HUES6 (cell line): Measurements from ENCODE around the gene GABRG3.

Experiments
- H3K27ac ChIP-seq: 2 replicates; pipeline ENCODE4 v1.7.0; 2013; ENCODE audit warnings: low read depth, mild to moderate bottlenecking, low read length, inconsistent platforms
- H3K27me3 ChIP-seq: 2 replicates; pipeline ENCODE4 v1.6.1; 2013; ENCODE audit warnings: low read length; ENCODE audit not compliant: control insufficient read depth, insufficient read depth
- H3K36me3 ChIP-seq: 2 replicates; pipeline ENCODE4 v1.6.1; 2013; ENCODE audit warnings: low read length; ENCODE audit not compliant: control insufficient read depth, insufficient read depth
- H3K4me1 ChIP-seq: 2 replicates; pipeline ENCODE4 v1.6.1; 2013; ENCODE audit warnings: low read length; ENCODE audit not compliant: control insufficient read depth, insufficient read depth
- H3K4me3 ChIP-seq: 2 replicates; pipeline ENCODE4 v1.5.1; 2013; ENCODE audit warnings: low read depth, low read length
- H3K9ac ChIP-seq: one replicate; pipeline ENCODE4 v1.6.1; 2013; ENCODE audit warnings: mild to moderate bottlenecking, low read length
- H3K9me3 ChIP-seq: 2 replicates; pipeline ENCODE4 v1.6.1; 2013; ENCODE audit warnings: low read depth, low read length; ENCODE audit not compliant: control insufficient read depth, insufficient read depth

GABRG3 gene

DNA sequence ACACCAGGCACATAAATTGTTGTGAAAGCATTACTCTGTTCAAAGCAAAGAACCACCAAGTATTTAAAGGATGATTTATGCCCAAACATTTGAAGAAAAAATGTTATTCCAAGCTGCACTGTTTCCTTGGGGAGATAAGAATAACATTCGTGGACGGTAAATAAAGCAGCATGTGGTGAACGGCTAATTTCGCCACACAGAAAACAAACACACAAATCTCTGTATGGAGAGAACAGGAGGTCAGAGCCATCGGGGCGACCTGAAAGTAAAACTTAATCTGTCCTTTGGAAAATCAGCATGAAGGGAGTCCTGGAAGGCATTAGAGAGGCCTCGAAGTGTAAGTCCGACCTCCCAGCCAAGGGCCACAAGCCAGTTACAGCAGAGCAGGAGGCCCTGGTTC is 27.1 kb upstream of the GABRG3 start:
- Histone ChIP-seq H3K27ac (no peak overlapping the region), H3K9me3 (no peaks in the 10 kb centered on the region), H3K36me3 (no peaks in the 10 kb centered on the region), H3K4me1 (no peaks in the 10 kb centered on the region), H3K9ac (no peak overlapping the region), H3K4me3 (no peak overlapping the region), H3K27me3 (no peaks in the 10 kb centered on the region)

DNA sequence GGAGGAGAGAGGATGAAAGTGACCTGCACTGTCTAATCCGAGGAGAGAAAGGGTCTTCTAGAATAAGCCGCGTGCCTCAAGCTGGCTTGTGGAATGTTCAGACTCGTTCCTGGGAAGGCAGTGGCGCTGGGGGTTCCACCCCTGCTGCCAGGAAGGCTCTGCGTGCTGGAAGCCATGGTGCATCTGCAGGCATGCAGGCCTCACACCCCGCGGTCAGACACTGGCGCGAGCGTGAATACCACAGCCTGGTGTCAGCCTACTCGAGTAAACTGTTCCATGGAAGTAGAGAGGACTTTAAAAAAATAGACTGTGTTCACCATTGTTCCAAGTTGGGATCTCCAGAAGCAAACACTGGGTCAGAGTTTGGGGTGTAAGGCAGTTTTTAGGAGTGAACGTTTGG is 25.9 kb upstream of the GABRG3 start:
- H3K36me3 ChIP-seq: no peaks in the 10 kb centered on the region
- H3K4me1 ChIP-seq: no peaks in the 10 kb centered on the region
- no peak overlapping the region for H3K27ac ChIP-seq
- H3K9me3 ChIP-seq: no peaks in the 10 kb centered on the region
- H3K27me3 ChIP-seq: no peaks in the 10 kb centered on the region
- H3K4me3 ChIP-seq: no peak overlapping the region
- no peak overlapping the region for H3K9ac ChIP-seq

DNA sequence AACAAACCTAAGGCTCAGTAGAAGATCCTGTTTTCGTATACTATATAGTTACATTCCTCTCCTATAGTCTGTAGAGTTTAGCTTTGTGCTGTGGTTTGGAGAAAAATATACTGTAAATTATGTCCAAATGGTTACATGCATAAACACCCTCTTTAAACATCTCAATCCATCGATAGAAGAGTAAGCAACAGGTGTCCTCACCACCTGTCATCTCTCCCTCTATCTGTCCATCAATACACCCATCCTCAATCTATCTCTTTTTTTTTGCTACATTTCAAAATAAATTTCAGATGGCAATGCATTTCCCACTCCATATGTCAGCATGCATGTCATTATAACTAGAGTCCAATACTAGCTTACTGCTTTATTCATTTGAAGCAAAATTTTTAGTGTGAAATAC is 21.0 kb upstream of the GABRG3 start:
- no peak overlapping the region for H3K27ac ChIP-seq
- peaks cover 6% of the 10 kb centered on the region; the same call in 1 of the 2 replicates for H3K9me3 ChIP-seq
- no peaks in the 10 kb centered on the region for H3K4me1 ChIP-seq
- no peaks in the 10 kb centered on the region for H3K36me3 ChIP-seq
- H3K27me3 ChIP-seq: no peaks in the 10 kb centered on the region
- no peak overlapping the region for H3K9ac ChIP-seq
- no peak overlapping the region for H3K4me3 ChIP-seq

DNA sequence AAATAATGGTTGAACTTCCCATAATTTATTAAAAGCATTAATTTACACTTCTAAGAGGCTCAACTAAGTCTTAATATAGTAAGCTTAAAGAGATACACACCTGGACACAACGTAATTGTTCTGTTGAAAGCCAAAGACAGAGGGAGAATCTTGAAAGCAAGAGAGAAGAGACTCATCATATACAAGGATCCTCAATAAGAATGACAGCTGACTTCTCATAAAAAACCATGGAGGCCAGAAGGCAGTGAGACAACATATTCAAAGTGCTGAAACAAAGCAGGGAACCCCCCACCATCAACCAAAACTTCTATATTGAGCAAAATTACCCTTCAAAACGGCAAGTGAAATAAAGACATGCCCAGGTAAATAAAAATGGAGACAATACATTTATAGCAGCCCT is 16.6 kb upstream of the GABRG3 start:
- H3K27ac ChIP-seq: no peak overlapping the region
- H3K36me3 ChIP-seq: no peaks in the 10 kb centered on the region
- no peak overlapping the region for H3K9ac ChIP-seq
- no peaks in the 10 kb centered on the region for H3K27me3 ChIP-seq
- no peak overlapping the region for H3K4me3 ChIP-seq
- peaks cover 6% of the 10 kb centered on the region; the same call in 1 of the 2 replicates for H3K9me3 ChIP-seq
- no peaks in the 10 kb centered on the region for H3K4me1 ChIP-seq

DNA sequence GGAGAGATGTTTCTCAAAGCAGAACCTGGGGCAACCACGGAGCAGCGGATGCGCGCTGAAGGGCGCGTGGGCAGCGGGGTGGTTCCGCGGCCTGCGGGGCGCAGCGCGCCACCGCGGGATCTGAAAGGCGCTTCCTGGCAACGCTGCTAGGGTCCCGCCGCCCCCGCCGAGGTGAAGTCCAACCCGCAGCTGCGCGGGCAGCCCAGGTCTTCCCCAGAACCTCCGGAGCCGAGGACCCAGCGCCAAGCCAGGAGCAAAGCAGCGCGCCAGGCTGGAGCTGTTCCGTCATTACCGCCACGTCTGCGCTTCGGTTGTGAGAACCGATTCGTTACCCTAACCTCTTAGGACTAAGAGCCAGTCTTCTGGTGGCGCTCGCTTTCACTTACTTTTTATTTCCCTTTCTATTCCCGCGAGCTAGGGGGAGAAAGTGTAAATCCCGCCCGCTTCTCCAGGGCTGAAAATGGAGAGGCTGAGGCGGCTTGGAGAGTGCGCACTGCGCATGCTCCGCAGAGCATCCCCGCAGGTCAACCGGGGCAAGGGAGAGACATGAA is 3.2 kb upstream of the GABRG3 start:
- Histone ChIP-seq H3K27me3 (peaks cover 84% of the 10 kb centered on the region), H3K36me3 (no peaks in the 10 kb centered on the region), H3K4me1 (peaks cover 7% of the 10 kb centered on the region; the same call in 1 of the 2 replicates), H3K27ac (no peak overlapping the region), H3K4me3 (peak overlapping the region; percentile 94), H3K9me3 (no peaks in the 10 kb centered on the region), H3K9ac (peak overlapping the region; percentile 82)

DNA sequence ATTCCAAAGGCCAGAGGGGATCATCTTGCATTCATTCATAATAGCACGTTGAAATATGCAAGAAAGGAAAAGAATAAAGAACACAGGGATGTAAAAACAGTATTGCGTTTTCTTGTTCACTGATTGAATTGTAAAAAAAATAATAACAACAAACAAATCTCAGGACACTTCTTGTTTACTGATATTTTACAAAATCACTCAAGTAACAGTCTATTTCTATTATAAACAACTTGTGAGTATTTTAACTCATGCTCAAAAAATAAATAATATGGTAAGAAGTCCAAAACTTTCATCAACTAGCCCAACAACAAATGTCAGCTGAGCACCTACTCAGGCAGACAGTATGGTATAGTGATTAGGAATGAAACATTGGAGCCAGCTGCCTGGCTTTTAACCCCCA is 2.2 kb upstream of the GABRG3 start:
- H3K4me1 ChIP-seq: peaks cover 7% of the 10 kb centered on the region; the same call in 1 of the 2 replicates
- peaks cover 90% of the 10 kb centered on the region for H3K27me3 ChIP-seq
- no peak overlapping the region for H3K4me3 ChIP-seq
- H3K9ac ChIP-seq: no peak overlapping the region
- H3K36me3 ChIP-seq: no peaks in the 10 kb centered on the region
- no peak overlapping the region for H3K27ac ChIP-seq
- H3K9me3 ChIP-seq: no peaks in the 10 kb centered on the region

DNA sequence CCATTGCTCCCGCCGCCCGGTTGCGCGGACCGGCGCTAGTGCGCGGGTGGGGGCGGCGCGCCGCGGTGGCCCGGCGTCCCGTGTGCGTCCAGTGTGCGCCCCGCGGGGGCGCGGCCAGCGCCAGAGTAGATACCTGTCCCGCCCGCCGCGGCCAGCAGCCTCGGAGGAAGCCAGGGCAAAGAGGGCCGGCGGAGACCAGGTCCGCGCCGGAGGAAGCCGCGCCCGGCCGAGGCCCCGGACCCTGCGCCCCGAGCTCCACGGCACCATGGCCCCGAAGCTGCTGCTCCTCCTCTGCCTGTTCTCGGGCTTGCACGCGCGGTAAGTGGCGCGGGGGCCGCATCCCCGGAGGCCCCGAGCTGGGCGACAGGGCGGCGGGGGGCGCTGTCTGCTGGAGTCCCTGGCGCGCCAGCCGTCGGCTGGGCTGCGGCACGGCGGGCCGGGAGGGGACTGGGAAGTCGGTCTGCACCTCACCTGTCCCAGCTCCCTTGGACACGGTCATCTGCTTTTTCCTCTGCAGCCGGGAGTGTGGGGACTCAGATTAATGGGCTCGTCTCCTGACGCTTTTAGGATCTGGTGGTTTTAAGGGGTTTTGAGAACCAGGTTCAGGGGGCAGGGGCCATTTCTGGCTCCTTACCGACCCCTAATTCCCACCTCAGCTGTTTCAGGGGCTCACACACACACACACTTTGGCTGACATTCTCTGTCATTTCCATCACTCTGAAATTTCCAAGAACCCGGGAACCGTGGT is 464 bp downstream of the GABRG3 start:
- peaks cover 71% of the 10 kb centered on the region for H3K27me3 ChIP-seq
- peaks cover 7% of the 10 kb centered on the region; the same call in 1 of the 2 replicates for H3K4me1 ChIP-seq
- H3K36me3 ChIP-seq: no peaks in the 10 kb centered on the region
- no peaks in the 10 kb centered on the region for H3K9me3 ChIP-seq
- H3K9ac ChIP-seq: no peak overlapping the region
- H3K27ac ChIP-seq: no peak overlapping the region
- peak overlapping the region; percentile 72 for H3K4me3 ChIP-seq

DNA sequence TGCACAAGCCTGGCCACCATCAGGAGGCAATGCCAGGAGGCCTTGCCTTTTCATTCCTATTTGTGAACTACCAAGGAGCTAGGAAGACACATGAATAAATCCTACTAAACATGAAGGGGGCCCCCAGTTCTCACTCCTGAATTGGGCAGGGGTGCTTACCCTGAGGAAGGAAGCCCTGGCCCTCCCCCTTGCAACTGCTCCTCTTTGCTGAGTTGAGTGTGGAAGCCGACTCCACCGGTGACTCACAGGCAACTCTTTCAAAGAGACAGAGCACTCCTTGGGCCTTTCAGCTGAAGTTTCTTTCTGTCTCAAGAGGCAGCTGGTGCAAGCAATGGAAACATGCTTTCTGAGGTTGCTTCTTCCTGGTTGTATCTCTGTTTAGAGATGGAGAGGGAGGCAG is 1.7 kb downstream of the GABRG3 start:
- Histone ChIP-seq H3K9me3 (no peaks in the 10 kb centered on the region), H3K27me3 (peaks cover 59% of the 10 kb centered on the region), H3K36me3 (no peaks in the 10 kb centered on the region)

DNA sequence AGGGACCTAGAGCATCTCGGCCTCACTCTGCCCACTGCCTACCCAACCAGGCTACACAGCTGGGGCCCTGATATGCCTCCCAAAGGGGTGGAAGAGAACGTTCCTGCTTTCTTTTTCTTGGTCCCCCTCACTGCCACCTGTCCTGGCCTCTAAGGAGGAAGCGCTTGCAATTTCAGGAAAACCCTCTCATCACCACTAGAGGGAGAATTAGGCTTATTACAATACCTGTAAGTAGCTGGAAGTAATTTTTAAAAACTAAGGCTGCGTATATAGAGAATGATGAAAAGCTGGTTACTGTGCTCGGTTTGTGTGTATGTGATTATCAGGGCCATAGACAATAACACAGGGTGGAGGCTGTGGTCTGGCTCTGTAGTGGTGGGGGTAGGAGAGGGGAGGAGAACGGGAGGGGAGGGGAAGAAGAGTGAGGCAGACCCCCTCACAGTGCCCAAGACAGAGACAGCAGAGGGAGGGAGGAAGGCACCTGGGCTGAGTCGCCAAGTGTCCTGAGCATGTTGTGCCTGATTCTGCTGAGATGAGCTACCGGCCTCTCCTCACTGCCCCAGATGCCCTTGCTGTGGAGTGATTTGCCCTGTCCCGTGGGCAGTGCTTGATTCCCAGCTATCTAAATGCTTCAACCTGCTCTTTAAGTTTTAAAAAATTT is 3.3 kb downstream of the GABRG3 start:
- no peak overlapping the region for H3K9ac ChIP-seq
- H3K27me3 ChIP-seq: peaks cover 47% of the 10 kb centered on the region
- H3K4me1 ChIP-seq: peaks cover 5% of the 10 kb centered on the region; the same call in 1 of the 2 replicates
- H3K36me3 ChIP-seq: no peaks in the 10 kb centered on the region
- no peak overlapping the region for H3K4me3 ChIP-seq
- no peaks in the 10 kb centered on the region for H3K9me3 ChIP-seq
- no peak overlapping the region for H3K27ac ChIP-seq

More for the DNA sequence above, 1.7 kb downstream of the GABRG3 start:
- H3K4me3 ChIP-seq: no peak overlapping the region
- no peak overlapping the region for H3K9ac ChIP-seq
- H3K4me1 ChIP-seq: peaks cover 5% of the 10 kb centered on the region; the same call in 1 of the 2 replicates
- no peak overlapping the region for H3K27ac ChIP-seq

DNA sequence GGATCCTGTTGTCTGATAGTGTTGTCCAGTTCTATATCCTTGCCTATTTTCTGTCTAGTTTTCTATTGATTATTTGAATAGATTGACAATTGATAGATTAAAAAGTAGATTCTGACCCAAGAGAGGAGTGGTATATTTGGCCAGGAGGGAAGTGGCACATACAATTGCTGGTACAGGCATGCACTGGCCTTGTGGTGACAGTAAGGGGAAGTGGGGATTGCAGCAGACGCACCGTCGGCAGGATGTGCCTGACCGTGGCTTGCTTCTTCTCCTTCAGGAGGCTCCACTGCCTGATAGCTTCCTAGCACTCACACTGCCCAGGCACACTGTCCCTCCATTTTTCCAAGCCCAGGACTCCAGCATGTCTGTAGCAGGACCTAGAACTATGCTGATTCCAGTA is 10.5 kb downstream of the GABRG3 start:
- Histone ChIP-seq H3K9me3 (no peaks in the 10 kb centered on the region), H3K9ac (no peak overlapping the region), H3K27ac (no peak overlapping the region), H3K4me3 (no peak overlapping the region), H3K27me3 (no peaks in the 10 kb centered on the region), H3K4me1 (no peaks in the 10 kb centered on the region), H3K36me3 (no peaks in the 10 kb centered on the region)

DNA sequence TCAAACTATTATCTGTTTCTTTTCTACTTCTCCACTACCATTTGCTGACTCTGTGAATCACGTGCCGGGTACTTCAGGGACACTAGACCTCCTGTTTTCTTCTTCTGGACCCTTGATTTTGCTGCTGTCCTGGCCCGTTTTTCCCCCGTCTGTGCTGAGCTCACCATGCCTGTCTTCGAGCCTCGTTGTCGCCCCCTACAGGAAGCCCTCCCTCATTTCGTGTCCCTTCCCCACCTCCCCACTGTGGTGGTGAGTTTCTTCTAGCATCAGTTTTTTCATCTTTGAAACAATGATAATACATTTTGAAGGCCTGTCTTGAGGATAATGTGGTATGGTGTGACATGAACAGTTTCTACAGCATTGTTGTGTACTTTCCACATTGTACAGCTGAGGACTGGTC is 12.8 kb downstream of the GABRG3 start:
- no peak overlapping the region for H3K4me3 ChIP-seq
- no peaks in the 10 kb centered on the region for H3K9me3 ChIP-seq
- H3K27ac ChIP-seq: no peak overlapping the region
- H3K36me3 ChIP-seq: no peaks in the 10 kb centered on the region
- H3K9ac ChIP-seq: no peak overlapping the region
- H3K27me3 ChIP-seq: no peaks in the 10 kb centered on the region
- no peaks in the 10 kb centered on the region for H3K4me1 ChIP-seq
